PFSK-1 (cell line): Measurements from ENCODE around the gene FNBP1.

Source experiments
- FOXP2 ChIP-seq: optimal IDR thresholded peaks from 2 replicates; pipeline ENCODE3; 2011; ENCODE audit warnings: borderline replicate concordance, control low read depth, inconsistent platforms; ENCODE audit not compliant: insufficient read depth; ENCODE audit errors: extremely low read length, extremely low read depth
- POLR2AphosphoS5 ChIP-seq: IDR thresholded peaks from 2 replicates; pipeline ENCODE4 v1.6.1; 2012; ENCODE audit warnings: low read depth, mild to moderate bottlenecking, control low read depth, low read length, moderate library complexity
- SIN3A ChIP-seq: IDR thresholded peaks from 2 replicates; pipeline ENCODE4 v1.6.1; 2012; ENCODE audit warnings: mild to moderate bottlenecking, low read length, moderate library complexity, borderline replicate concordance; ENCODE audit not compliant: insufficient read depth
- TAF1 ChIP-seq: IDR thresholded peaks from 2 replicates; pipeline ENCODE4 v1.6.1; 2012; ENCODE audit warnings: low read length, control low read depth, borderline replicate concordance; ENCODE audit not compliant: insufficient read depth
- TF ChIP-seq, protein P1 (sequence below), 2 experiments: IDR thresholded peaks; 2 replicates each; pipeline versions ENCODE4 v1.6.1 to v1.8.0; 2011 to 2012; ENCODE audit warnings: low read depth in 2 of 2, low read length in 2 of 2, control low read depth in 1 of 2, inconsistent platforms in 1 of 2, mild to moderate bottlenecking in 1 of 2, moderate library complexity in 1 of 2; ENCODE audit not compliant: insufficient read depth in 1 of 2

FNBP1 gene

DNA sequence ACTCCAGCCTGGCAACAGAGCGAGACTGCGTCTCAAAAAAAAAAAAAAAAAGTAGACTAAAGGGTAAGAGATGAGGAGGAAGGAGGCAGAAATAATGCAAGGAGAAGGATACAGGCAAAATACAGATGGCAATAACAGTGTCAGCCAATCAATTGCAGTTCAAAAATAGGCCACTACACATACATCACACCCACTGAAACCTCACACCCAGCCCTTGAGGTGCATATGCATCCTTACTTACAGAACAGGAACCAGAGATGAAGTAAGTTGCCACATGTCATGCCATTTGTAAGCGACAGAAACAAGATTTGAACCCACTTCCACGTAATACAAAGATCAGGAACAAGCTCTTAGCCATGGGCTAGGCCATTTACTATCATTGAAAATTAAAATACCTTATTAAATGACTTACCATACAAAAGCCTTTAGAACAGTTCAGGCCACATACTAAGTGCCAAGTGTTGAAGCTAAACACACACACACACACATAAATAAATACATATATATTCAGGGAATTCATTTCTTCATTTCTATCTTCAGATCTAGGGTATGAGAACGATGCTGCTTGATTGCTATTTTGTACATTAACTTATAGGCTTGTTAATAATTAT is 98.4 kb downstream of the FNBP1 start:
- no peak for TF ChIP-seq SIN3A
- no peak for TF ChIP-seq FOXP2
- no peak for TF ChIP-seq TAF1
- TF ChIP-seq POLR2AphosphoS5: no peak

DNA sequence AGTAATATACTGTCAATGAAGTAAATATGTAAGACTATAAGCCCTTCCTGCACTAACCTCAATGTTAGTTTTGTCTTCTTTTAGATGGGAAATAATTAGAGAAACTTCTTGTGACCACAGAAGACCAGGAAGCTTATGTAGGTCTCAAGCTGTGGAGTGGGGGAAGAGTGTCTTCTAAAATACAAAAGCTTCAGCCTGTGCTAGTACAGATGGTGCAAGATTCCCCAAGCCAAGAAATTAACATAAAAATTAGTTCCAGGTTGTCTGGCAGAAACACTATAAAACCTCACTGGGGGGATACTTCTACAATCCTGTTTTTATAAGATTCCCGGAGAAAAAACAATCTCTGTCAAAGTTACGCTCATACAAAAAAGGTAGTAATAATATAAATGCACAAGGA is 103.6 kb downstream of the FNBP1 start:
- TF ChIP-seq, protein P1, sequence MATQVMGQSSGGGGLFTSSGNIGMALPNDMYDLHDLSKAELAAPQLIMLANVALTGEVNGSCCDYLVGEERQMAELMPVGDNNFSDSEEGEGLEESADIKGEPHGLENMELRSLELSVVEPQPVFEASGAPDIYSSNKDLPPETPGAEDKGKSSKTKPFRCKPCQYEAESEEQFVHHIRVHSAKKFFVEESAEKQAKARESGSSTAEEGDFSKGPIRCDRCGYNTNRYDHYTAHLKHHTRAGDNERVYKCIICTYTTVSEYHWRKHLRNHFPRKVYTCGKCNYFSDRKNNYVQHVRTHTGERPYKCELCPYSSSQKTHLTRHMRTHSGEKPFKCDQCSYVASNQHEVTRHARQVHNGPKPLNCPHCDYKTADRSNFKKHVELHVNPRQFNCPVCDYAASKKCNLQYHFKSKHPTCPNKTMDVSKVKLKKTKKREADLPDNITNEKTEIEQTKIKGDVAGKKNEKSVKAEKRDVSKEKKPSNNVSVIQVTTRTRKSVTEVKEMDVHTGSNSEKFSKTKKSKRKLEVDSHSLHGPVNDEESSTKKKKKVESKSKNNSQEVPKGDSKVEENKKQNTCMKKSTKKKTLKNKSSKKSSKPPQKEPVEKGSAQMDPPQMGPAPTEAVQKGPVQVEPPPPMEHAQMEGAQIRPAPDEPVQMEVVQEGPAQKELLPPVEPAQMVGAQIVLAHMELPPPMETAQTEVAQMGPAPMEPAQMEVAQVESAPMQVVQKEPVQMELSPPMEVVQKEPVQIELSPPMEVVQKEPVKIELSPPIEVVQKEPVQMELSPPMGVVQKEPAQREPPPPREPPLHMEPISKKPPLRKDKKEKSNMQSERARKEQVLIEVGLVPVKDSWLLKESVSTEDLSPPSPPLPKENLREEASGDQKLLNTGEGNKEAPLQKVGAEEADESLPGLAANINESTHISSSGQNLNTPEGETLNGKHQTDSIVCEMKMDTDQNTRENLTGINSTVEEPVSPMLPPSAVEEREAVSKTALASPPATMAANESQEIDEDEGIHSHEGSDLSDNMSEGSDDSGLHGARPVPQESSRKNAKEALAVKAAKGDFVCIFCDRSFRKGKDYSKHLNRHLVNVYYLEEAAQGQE (IDR thresholded peaks at IDR 0.05; ENCODE audit: insufficient read depth in 1 of 2, low read depth in 2 of 2, low read length in 2 of 2): no peak
- TF ChIP-seq SIN3A (no peak), POLR2AphosphoS5 (no peak), TAF1 (no peak), FOXP2 (no peak)

GRCh38 chr9:129938291-129938979 is 104.6 kb downstream of the FNBP1 start:
- TF ChIP-seq, protein P1 (IDR thresholded peaks at IDR 0.05; ENCODE audit: insufficient read depth in 1 of 2, low read depth in 2 of 2, low read length in 2 of 2): no peak
- no peak for TF ChIP-seq TAF1
- TF ChIP-seq FOXP2: no peak
- no peak for TF ChIP-seq SIN3A
- TF ChIP-seq POLR2AphosphoS5: no peak

DNA sequence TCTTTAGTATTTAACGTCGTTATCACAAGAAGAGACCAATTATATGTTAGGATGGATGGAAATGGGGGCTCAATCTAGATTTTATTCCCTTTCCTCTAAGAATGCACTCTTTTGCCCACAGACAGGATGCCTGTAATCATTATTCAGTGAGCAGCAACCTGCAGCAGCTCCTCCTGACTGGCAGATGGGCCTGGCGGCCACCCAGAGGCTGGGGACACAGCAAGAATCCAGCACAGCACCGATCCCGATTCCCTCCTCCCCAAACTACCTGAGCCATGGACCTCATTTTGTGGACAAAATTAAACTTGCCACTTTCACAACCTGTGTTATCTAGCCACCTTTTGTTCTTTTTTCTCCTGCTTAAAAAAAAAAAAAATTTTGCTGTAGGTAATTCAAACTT is 106.8 kb downstream of the FNBP1 start:
- TF ChIP-seq TAF1 (no peak), FOXP2 (no peak), POLR2AphosphoS5 (no peak), SIN3A (no peak)
- TF ChIP-seq, protein P1 (IDR thresholded peaks at IDR 0.05; ENCODE audit: insufficient read depth in 1 of 2, low read depth in 2 of 2, low read length in 2 of 2): no peak

DNA sequence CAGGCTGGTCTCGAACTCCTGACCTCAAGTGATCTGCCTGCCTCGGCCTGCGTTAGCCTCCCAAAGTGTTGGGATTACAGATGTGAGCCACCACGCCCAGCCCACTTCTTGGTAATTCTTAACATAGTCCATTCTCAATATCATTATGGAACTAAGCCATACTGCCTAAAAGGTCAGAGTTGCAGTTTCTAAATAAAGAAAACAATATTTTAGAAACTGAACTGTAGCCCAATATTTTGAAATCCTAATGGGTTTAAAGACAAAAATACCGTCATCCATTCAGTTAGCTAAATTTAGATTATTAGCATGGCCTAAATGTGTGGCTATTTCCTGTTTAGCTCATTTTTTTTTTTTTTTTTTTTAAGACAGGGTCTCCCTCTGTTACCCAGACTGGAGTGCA is 108.2 kb downstream of the FNBP1 start:
- TF ChIP-seq TAF1 (no peak), POLR2AphosphoS5 (no peak), SIN3A (no peak), FOXP2 (no peak)
- TF ChIP-seq, protein P1 (IDR thresholded peaks at IDR 0.05; ENCODE audit: insufficient read depth in 1 of 2, low read depth in 2 of 2, low read length in 2 of 2): no peak
